Transverse colon (tissue), 4 donors: Measurements from ENCODE around the gene NUP133.

ENCODE experiments used
- EP300 ChIP-seq: sonication (generic); formaldehyde crosslinking; IDR thresholded peaks from one replicate; pipeline ENCODE4 v1.6.1; 2017; ENCODE audit warnings: antibody characterized with exemption, low read depth
- POLR2A ChIP-seq: fragments of 450-650 bp; IDR thresholded peaks from one replicate; pipeline ENCODE4 v1.6.1; 2016; ENCODE audit warnings: antibody characterized with exemption, mild to moderate bottlenecking, moderate library complexity
- POLR2AphosphoS5 ChIP-seq, 3 donors: sonication (generic); formaldehyde crosslinking; IDR thresholded peaks; one replicate each; pipeline ENCODE4 v1.6.1; 2016; ENCODE audit warnings: antibody characterized with exemption in 3 of 3
- TF ChIP-seq, protein P1 (sequence below), 5 experiments: fragments of 200-600 bp in 3 of 5; fragments of 450-650 bp in 2 of 5; sonication (generic) in 3 of 5; IDR thresholded peaks; 1 replicate in 2 of 5; 2 replicates in 3 of 5; pipeline ENCODE4 v1.5.1; 2016 to 2017; ENCODE audit warnings: antibody characterized with exemption in 5 of 5, inconsistent platforms in 3 of 5, mild to moderate bottlenecking in 2 of 5, moderate library complexity in 1 of 5

- TF ChIP-seq, protein P1, sequence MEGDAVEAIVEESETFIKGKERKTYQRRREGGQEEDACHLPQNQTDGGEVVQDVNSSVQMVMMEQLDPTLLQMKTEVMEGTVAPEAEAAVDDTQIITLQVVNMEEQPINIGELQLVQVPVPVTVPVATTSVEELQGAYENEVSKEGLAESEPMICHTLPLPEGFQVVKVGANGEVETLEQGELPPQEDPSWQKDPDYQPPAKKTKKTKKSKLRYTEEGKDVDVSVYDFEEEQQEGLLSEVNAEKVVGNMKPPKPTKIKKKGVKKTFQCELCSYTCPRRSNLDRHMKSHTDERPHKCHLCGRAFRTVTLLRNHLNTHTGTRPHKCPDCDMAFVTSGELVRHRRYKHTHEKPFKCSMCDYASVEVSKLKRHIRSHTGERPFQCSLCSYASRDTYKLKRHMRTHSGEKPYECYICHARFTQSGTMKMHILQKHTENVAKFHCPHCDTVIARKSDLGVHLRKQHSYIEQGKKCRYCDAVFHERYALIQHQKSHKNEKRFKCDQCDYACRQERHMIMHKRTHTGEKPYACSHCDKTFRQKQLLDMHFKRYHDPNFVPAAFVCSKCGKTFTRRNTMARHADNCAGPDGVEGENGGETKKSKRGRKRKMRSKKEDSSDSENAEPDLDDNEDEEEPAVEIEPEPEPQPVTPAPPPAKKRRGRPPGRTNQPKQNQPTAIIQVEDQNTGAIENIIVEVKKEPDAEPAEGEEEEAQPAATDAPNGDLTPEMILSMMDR (IDR thresholded peaks at IDR 0.05): no peak
- TF ChIP-seq EP300 (no peak), POLR2A (no peak), POLR2AphosphoS5 (IDR thresholded peaks at IDR 0.05) (no peak)
These were observed 54.1 kb downstream of the NUP133 start for GRCh38 chr1:229454056-229454455.
